ENCODE data around the gene ADPRH. TPM values are rescaled to one million over a fixed set of nuclear protein-coding genes. Genes with fewer than 3 reads are reported as not detected.

The ADPRH gene
- total RNA-seq, 2 donors from 2014 or later: 18.5 to 22.7 TPM

GRCh38 chr3:119553823-119554415 lies 25.4 kb upstream of the ADPRH start:
- no peaks in the 10 kb centered on the region for H3K27me3 ChIP-seq (replicated peaks; ENCODE audit: insufficient read depth)
- DNase-seq (ENCODE audit: low spot score) (no peak), ATAC-seq (ENCODE audit: insufficient number of reproducible peaks, low FRiP score, low read depth) (no peak)
- TF ChIP-seq CTCF (IDR thresholded peaks at IDR 0.05): no peak
- H3K4me1 ChIP-seq (ENCODE audit: control insufficient read depth in 1 of 2, low read depth in 2 of 2): no peaks in the 10 kb centered on the region
- H3K27ac ChIP-seq: no peak overlapping the region
- no peak overlapping the region for H3K4me3 ChIP-seq
- H3K36me3 ChIP-seq: no peaks in the 10 kb centered on the region
- no peaks in the 10 kb centered on the region for H3K9me3 ChIP-seq

- Histone ChIP-seq H3K9me3 (no peaks in the 10 kb centered on the region), H3K4me3 (no peak overlapping the region), H3K4me1 (ENCODE audit: control insufficient read depth in 1 of 2, low read depth in 2 of 2) (no peaks in the 10 kb centered on the region), H3K27ac (no peak overlapping the region), H3K36me3 (no peaks in the 10 kb centered on the region), H3K27me3 (replicated peaks; ENCODE audit: insufficient read depth) (no peaks in the 10 kb centered on the region)
- ATAC-seq (ENCODE audit: insufficient number of reproducible peaks, low FRiP score, low read depth) (no peak), DNase-seq (ENCODE audit: low spot score) (no peak)
- TF ChIP-seq CTCF (IDR thresholded peaks at IDR 0.05): no peak
These were observed 24.0 kb upstream of the ADPRH start for GRCh38 chr3:119555309-119555735.

- no peaks in the 10 kb centered on the region for H3K4me1 ChIP-seq (ENCODE audit: control insufficient read depth in 1 of 2, low read depth in 2 of 2)
- no peak overlapping the region for H3K4me3 ChIP-seq
- TF ChIP-seq CTCF (IDR thresholded peaks at IDR 0.05): no peak
- H3K27me3 ChIP-seq (replicated peaks; ENCODE audit: insufficient read depth): no peaks in the 10 kb centered on the region
- ATAC-seq (ENCODE audit: insufficient number of reproducible peaks, low FRiP score, low read depth) (no peak), DNase-seq (ENCODE audit: low spot score) (no peak)
- H3K36me3 ChIP-seq: no peaks in the 10 kb centered on the region
- no peak overlapping the region for H3K27ac ChIP-seq
- H3K9me3 ChIP-seq: no peaks in the 10 kb centered on the region
These were observed 23.4 kb upstream of the ADPRH start for GRCh38 chr3:119555929-119556328.

GRCh38 chr3:119557192-119557876 lies 22.0 kb upstream of the ADPRH start:
- Histone ChIP-seq H3K4me3 (no peak overlapping the region), H3K27me3 (replicated peaks; ENCODE audit: insufficient read depth) (no peaks in the 10 kb centered on the region), H3K4me1 (ENCODE audit: control insufficient read depth in 1 of 2, low read depth in 2 of 2) (no peaks in the 10 kb centered on the region), H3K36me3 (no peaks in the 10 kb centered on the region), H3K9me3 (no peaks in the 10 kb centered on the region), H3K27ac (no peak overlapping the region)
- TF ChIP-seq CTCF (IDR thresholded peaks at IDR 0.05): no peak
- ATAC-seq (ENCODE audit: insufficient number of reproducible peaks, low FRiP score, low read depth) (no peak), DNase-seq (ENCODE audit: low spot score) (no peak)

- Histone ChIP-seq H3K27me3 (replicated peaks; ENCODE audit: insufficient read depth) (no peaks in the 10 kb centered on the region), H3K9me3 (no peaks in the 10 kb centered on the region), H3K27ac (no peak overlapping the region), H3K4me1 (ENCODE audit: control insufficient read depth in 1 of 2, low read depth in 2 of 2) (no peaks in the 10 kb centered on the region), H3K36me3 (no peaks in the 10 kb centered on the region), H3K4me3 (no peak overlapping the region)
- DNase-seq (ENCODE audit: low spot score) (no peak), ATAC-seq (ENCODE audit: insufficient number of reproducible peaks, low FRiP score, low read depth) (no peak)
- TF ChIP-seq CTCF (IDR thresholded peaks at IDR 0.05): no peak
These were observed 21.4 kb upstream of the ADPRH start for GRCh38 chr3:119557877-119558269.
